ENCODE results near the gene CGRRF1. TPM values are rescaled to one million over a fixed set of nuclear protein-coding genes. Genes with fewer than 3 reads are reported as not detected.
A peak's percentile ranks its signal among the peaks of the same experiment; 100 is the strongest.

Gene CGRRF1
- total RNA-seq, 2 experiments from 2014 or later: 13.3 to 14.0 TPM

- peaks cover 40% of the 10 kb centered on the region for H3K4me1 Mint-ChIP-seq
- CTCF ChIA-PET: no interaction called here
- no peak overlapping the region for H3K27ac Mint-ChIP-seq
- peaks cover 48% of the 10 kb centered on the region for H3K36me3 Mint-ChIP-seq (ENCODE audit: low read depth)
- POLR2A ChIA-PET: no interaction called here
- H3K4me3 Mint-ChIP-seq: no peak overlapping the region
- H3K27me3 Mint-ChIP-seq: no peaks in the 10 kb centered on the region
- H3K9me3 Mint-ChIP-seq: no peaks in the 10 kb centered on the region
- no peak for DNase-seq
Measured at GRCh38 chr14:54481695-54482094, 28.0 kb upstream of the CGRRF1 start.

GRCh38 chr14:54483073-54483745 lies 26.5 kb upstream of the CGRRF1 start:
- Mint-ChIP-seq H3K9me3 (no peaks in the 10 kb centered on the region), H3K27me3 (no peaks in the 10 kb centered on the region), H3K27ac (no peak overlapping the region), H3K4me3 (no peak overlapping the region), H3K36me3 (ENCODE audit: low read depth) (peaks cover 50% of the 10 kb centered on the region), H3K4me1 (peaks cover 54% of the 10 kb centered on the region)
- ChIA-PET POLR2A (interaction anchor here (1.1 kb wide), 1 partner anchor 26 kb away, joined by 3 read pairs; the partner anchor contains the start of gene CGRRF1), CTCF (interaction anchor here (1.0 kb wide), 1 partner anchor 291 kb away, joined by 4 read pairs; no protein-coding TSS in a partner anchor)
- no peak for DNase-seq

DNA sequence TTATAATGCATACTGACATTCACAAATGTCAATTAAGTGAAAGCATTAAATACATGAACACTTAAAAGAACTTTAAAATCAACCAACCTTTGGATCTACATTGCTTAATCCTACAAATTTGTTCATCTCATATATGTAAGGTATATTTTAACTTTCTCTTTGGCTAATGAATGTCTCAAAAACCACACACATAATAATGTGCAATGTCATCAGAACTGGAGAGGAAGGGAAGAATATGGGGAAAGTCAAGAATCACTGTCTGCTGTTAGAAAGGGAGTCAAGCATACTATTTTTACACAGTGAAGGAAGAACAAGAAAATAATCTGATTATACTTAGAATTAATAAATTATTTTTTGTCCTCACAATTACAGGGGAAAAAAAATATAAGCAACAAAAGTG lies 25.9 kb upstream of the CGRRF1 start:
- DNase-seq: no peak
- Mint-ChIP-seq H3K4me1 (peaks cover 54% of the 10 kb centered on the region), H3K27me3 (no peaks in the 10 kb centered on the region), H3K9me3 (no peaks in the 10 kb centered on the region), H3K27ac (no peak overlapping the region), H3K36me3 (ENCODE audit: low read depth) (peaks cover 46% of the 10 kb centered on the region), H3K4me3 (no peak overlapping the region)
- POLR2A ChIA-PET: interaction anchor here (1.1 kb wide), 1 partner anchor 26 kb away, joined by 3 read pairs; the partner anchor contains the start of gene CGRRF1
- CTCF ChIA-PET: interaction anchor here (1.0 to 1.7 kb wide), 2 partner anchors 26 to 290 kb away, joined by 4 to 5 read pairs; partner anchors contain the start of gene CGRRF1

DNA sequence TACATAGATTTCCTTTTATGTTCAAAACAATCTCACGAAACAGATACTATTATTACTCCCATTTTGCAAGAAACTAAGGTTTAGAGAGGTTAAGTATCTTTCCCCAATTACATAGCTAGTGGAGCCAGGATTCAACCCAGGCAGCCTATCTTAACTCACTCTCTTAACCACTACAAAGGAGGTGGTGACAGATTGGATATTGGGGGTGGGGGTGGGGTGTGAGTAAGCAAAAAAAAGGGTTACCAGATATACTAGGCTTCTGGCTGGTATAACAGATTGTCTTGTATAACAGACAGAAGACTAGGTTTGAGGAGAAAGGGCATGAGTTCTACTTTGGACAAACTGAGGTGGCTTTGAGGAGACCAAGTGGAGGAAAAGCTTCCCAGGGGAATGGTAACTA lies 23.0 kb upstream of the CGRRF1 start:
- Mint-ChIP-seq H3K9me3 (no peaks in the 10 kb centered on the region), H3K36me3 (ENCODE audit: low read depth) (peaks cover 42% of the 10 kb centered on the region), H3K27me3 (no peaks in the 10 kb centered on the region), H3K4me3 (peak overlapping the region; percentile 58), H3K27ac (no peak overlapping the region), H3K4me1 (peaks cover 71% of the 10 kb centered on the region)
- ChIA-PET CTCF (interaction anchor here (5.5 kb wide), 1 partner anchor 23 kb away, joined by 35 read pairs; the partner anchor contains the start of gene CGRRF1), POLR2A (interaction anchor here (4.0 kb wide), 1 partner anchor 90 kb away, joined by 34 read pairs; the partner anchor contains the start of gene CDKN3)
- no peak for DNase-seq

GRCh38 chr14:54487771-54488170 lies 21.9 kb upstream of the CGRRF1 start:
- CTCF ChIA-PET: interaction anchor here (0.6 to 5.5 kb wide), 8 partner anchors 8 to 850 kb away, joined by 3 to 35 read pairs (median 4); partner anchors contain the start of genes CGRRF1 and CNIH1
- POLR2A ChIA-PET: interaction anchor here (1.8 to 4.0 kb wide), 4 partner anchors 15 to 1336 kb away, joined by 4 to 34 read pairs (median 21); partner anchors contain the start of genes CDKN3 and CGRRF1
- Mint-ChIP-seq H3K4me1 (peaks cover 66% of the 10 kb centered on the region), H3K9me3 (no peaks in the 10 kb centered on the region), H3K27ac (peak overlapping the region; percentile 80), H3K4me3 (peak overlapping the region; percentile 85), H3K36me3 (ENCODE audit: low read depth) (peaks cover 36% of the 10 kb centered on the region), H3K27me3 (no peaks in the 10 kb centered on the region)
- no peak for DNase-seq

DNA sequence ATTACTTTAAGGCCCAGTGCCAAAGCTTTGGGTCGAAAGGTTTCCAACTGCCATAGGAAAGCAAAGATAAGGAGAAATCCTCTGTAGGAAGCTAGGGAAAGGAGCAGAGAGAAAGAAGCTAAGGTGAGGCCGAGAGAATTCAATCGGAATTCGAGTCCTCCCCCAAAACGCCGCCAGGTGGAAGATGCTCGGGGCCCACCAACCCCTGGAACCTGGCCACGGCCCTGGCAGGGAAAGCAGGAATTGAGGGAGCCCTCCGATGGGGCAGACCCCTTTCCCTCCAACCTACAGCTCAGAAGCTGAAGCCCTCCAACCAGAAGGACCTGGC lies 21.4 kb upstream of the CGRRF1 start:
- Mint-ChIP-seq H3K4me1 (peaks cover 62% of the 10 kb centered on the region), H3K4me3 (peak overlapping the region; percentile 85), H3K36me3 (ENCODE audit: low read depth) (peaks cover 32% of the 10 kb centered on the region), H3K9me3 (no peaks in the 10 kb centered on the region), H3K27me3 (no peaks in the 10 kb centered on the region), H3K27ac (peak overlapping the region; percentile 80)
- POLR2A ChIA-PET: interaction anchor here (1.8 to 4.0 kb wide), 4 partner anchors 14 to 1336 kb away, joined by 4 to 34 read pairs (median 21); partner anchors contain the start of genes CDKN3 and CGRRF1
- DNase-seq: no peak
- CTCF ChIA-PET: interaction anchor here (0.5 to 5.5 kb wide), 9 partner anchors 9 to 602 kb away, joined by 3 to 35 read pairs (median 4); partner anchors contain the start of genes CDKN3, CGRRF1 and CNIH1

DNA sequence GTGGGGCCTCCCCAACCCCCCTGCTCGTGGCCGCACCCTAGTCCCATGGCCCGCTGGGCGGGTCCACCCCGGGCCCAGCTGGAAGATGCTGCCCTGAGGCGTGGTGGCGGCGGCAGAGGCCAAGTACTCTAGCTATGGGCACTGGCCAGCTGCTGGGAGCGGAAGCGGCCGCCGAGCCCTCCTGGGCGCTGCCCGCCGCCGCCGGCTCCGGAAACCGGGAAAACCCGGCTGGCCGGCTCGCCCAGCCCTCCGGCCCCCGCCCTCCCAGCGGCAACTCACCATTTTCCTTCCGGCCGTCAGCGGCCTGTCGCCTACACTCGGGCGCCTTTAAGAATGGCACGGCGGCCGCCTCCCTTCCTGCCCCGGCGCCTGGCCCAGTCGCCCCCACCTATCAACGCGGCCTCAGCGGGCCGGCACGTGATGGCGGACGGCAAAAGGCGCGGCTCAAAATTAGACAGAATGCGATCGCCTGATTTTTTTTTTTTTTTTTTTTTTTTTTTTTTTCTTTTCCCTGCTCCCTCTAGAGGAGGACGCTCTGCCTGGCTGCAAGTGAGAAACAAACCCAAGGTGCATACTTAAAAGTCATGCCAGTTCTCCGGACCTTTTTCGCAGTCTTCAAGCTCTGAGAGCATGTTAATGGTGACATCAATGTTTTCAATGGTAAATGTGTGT lies 20.9 kb upstream of the CGRRF1 start, which contains the start of gene GMFB:
TSS of gene GMFB (minus strand) at position 335 of the 672 bp plus-strand sequence. CDS start at position 282, 53 bp downstream.
- Mint-ChIP-seq H3K36me3 (ENCODE audit: low read depth) (peaks cover 28% of the 10 kb centered on the region), H3K27me3 (no peaks in the 10 kb centered on the region), H3K4me1 (peaks cover 58% of the 10 kb centered on the region), H3K27ac (peak within 1 kb of the TSS; percentile 86), H3K4me3 (peak within 1 kb of the TSS; percentile 85), H3K9me3 (no peaks in the 10 kb centered on the region)
- DNase-seq: peak; percentile 92
- ChIA-PET POLR2A (interaction anchor here (0.7 to 4.0 kb wide), 6 partner anchors 14 to 1337 kb away, joined by 3 to 34 read pairs (median 8); partner anchors contain the start of genes CDKN3 and CGRRF1), CTCF (interaction anchor here (0.5 to 5.5 kb wide), 10 partner anchors 9 to 601 kb away, joined by 3 to 35 read pairs (median 4); partner anchors contain the start of genes CDKN3, CGRRF1 and CNIH1)

GRCh38 chr14:54489318-54489683 lies 20.4 kb upstream of the CGRRF1 start:
- DNase-seq: no peak
- H3K4me1 Mint-ChIP-seq: peaks cover 54% of the 10 kb centered on the region
- CTCF ChIA-PET: interaction anchor here (0.7 to 5.5 kb wide), 4 partner anchors 10 to 285 kb away, joined by 3 to 35 read pairs (median 4); partner anchors contain the start of gene CGRRF1
- POLR2A ChIA-PET: interaction anchor here (0.7 to 4.0 kb wide), 6 partner anchors 13 to 1337 kb away, joined by 3 to 34 read pairs (median 8); partner anchors contain the start of genes CDKN3 and CGRRF1
- peak overlapping the region; percentile 85 for H3K4me3 Mint-ChIP-seq
- H3K9me3 Mint-ChIP-seq: no peaks in the 10 kb centered on the region
- peaks cover 24% of the 10 kb centered on the region for H3K36me3 Mint-ChIP-seq (ENCODE audit: low read depth)
- H3K27ac Mint-ChIP-seq: peak overlapping the region; percentile 86
- no peaks in the 10 kb centered on the region for H3K27me3 Mint-ChIP-seq

DNA sequence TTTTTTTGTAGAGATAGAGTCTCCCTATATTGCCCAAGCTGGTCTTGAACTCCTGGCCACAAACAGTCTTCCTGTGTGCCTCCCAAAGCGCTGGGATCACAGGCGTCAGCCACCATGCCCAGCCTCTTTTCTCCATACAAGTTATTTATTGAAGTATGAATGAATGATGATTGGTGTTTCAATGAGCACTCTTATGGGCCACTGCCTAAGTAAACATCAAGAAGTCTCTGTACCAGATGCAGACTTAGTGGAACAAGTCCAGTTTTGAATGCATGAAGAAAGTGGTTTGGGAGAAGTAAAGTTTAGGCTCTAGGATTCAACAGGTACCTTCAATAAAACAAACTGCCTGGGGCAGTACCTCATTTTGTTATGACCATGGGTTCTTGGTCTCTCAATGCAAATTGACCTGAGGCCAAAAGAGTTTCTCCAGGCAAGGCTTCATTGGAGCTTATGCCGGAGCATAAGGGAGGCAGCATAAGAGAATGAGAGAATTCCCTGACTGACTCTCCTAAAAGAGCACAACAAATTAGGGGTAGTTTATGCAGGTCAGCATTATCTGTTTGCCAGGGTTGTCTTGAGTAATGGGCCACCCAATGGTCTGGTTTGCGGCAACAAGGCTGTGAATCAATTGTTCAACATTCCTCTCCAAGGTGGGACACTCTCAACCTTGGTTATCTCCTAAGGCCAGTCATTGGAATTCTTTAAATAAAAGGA lies 19.8 kb upstream of the CGRRF1 start:
- Mint-ChIP-seq H3K36me3 (ENCODE audit: low read depth) (peaks cover 18% of the 10 kb centered on the region), H3K27ac (peak overlapping the region; percentile 86), H3K27me3 (no peaks in the 10 kb centered on the region), H3K4me3 (peak overlapping the region; percentile 85), H3K4me1 (peaks cover 48% of the 10 kb centered on the region), H3K9me3 (no peaks in the 10 kb centered on the region)
- ChIA-PET POLR2A (interaction anchor here (0.7 to 4.0 kb wide), 5 partner anchors 13 to 93 kb away, joined by 3 to 34 read pairs (median 11); partner anchors contain the start of genes CDKN3 and CGRRF1), CTCF (interaction anchor here (0.7 to 5.5 kb wide), 3 partner anchors 20 to 284 kb away, joined by 3 to 35 read pairs (median 4); partner anchors contain the start of gene CGRRF1)
- DNase-seq: no peak

DNA sequence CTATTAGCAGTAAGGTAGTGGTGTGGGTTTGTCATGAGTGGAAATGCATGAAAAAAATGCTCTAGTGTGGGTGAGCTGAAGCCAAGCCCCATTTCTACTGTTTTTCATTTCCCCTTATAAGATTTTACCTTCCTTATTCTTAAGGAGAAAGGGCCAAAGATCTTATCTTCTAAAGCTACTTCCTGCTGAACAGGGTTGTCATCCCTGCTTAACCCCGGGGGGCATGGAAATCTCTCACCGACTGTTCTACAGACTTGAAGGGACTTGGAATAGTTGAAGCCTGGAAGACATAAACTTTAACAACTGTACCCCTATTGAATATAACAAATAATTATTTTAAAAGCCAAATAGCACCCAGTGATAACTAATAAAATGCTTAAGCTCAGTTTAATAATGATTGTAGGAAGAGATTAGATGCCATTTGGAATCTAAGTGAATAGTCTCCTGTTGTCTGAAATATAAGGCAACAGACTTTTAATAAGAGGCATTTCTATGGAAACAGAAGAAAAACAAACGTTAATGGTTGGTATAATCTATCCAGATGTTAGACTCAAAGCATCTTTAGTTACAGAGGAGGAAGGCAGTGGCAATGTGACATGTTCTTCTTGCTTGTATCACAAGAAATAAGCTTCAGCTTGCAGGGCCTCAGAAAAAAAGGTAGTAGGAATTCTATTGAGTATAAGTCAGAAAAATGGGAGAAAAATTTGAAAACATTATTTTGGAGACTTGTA lies 19.1 kb upstream of the CGRRF1 start:
- Mint-ChIP-seq H3K27ac (no peak overlapping the region), H3K27me3 (no peaks in the 10 kb centered on the region), H3K4me3 (no peak overlapping the region), H3K36me3 (ENCODE audit: low read depth) (peaks cover 15% of the 10 kb centered on the region), H3K9me3 (no peaks in the 10 kb centered on the region), H3K4me1 (peaks cover 41% of the 10 kb centered on the region)
- DNase-seq: no peak
- CTCF ChIA-PET: interaction anchor here (5.5 kb wide), 1 partner anchor 19 kb away, joined by 35 read pairs; the partner anchor contains the start of gene CGRRF1
- POLR2A ChIA-PET: interaction anchor here (1.5 to 3.7 kb wide), 3 partner anchors 12 to 80 kb away, joined by 3 to 31 read pairs (median 11); partner anchors contain the start of gene CGRRF1

DNA sequence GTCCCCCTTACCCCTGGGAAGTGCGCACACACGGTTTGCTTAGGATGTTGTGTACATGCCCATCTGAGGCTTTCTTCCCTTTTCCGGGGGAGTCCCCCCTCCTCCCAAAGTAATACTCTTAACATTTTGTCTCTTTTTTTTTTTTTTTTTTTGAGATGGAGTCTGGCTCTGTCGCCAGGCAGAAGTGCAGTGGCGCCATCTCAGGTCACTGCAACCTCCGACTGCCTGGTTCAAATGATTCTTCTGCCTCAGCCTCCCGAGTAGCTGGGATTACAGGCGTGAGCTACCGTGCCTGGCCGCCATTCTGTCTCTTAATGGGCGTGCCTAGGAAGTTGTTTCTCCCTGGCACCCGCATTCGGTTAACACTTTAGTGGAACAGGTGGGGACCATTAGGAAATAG lies 16.4 kb upstream of the CGRRF1 start:
- Mint-ChIP-seq H3K27ac (no peak overlapping the region), H3K4me3 (no peak overlapping the region), H3K27me3 (peaks cover 6% of the 10 kb centered on the region), H3K9me3 (no peaks in the 10 kb centered on the region), H3K36me3 (ENCODE audit: low read depth) (no peaks in the 10 kb centered on the region), H3K4me1 (peaks cover 17% of the 10 kb centered on the region)
- DNase-seq: no peak
- CTCF ChIA-PET: interaction anchor here (0.6 to 2.2 kb wide), 4 partner anchors 16 to 1640 kb away, joined by 3 to 8 read pairs (median 4); partner anchors contain the start of gene CGRRF1
- POLR2A ChIA-PET: interaction anchor here (0.6 to 0.7 kb wide), 2 partner anchors 117 to 522 kb away, joined by 3 read pairs; no protein-coding TSS in a partner anchor
